ENCODE results near the gene ZNF618.

- TF ChIP-seq CTCF (IDR thresholded peaks at IDR 0.05) (no peak), POLR2A (IDR thresholded peaks at IDR 0.05) (no peak), EP300 (IDR thresholded peaks at IDR 0.05) (no peak), POLR2AphosphoS5 (IDR thresholded peaks at IDR 0.05) (no peak)
Observed at GRCh38 chr9:113993838-113994540, 117.9 kb downstream of the ZNF618 start.
